ENCODE data around the gene MBNL2. TPM values are rescaled to one million over a fixed set of nuclear protein-coding genes. Genes with fewer than 3 reads are reported as not detected.

MBNL2 gene
- total and polyA plus RNA-seq, 2 experiments from 2014 or later, result 27.4 to 97.9 TPM

GRCh38 chr13:97379386-97379785 is 157.3 kb downstream of the MBNL2 start:
- DNase-seq (ENCODE audit: low spot score), result no peak

GRCh38 chr13:97380696-97381095 is 158.6 kb downstream of the MBNL2 start:
- no peaks in the 10 kb centered on the region for H3K9me2 ChIP-seq (replicated peaks; ENCODE audit: insufficient read depth)
- TF ChIP-seq EZH2 (IDR thresholded peaks at IDR 0.05; ENCODE audit: borderline replicate concordance) (no peak), EZH2phosphoT487 (IDR thresholded peaks at IDR 0.05; ENCODE audit: low read depth, severe bottlenecking, unreplicated experiment) (no peak)
- TF ChIP-seq, protein P1, sequence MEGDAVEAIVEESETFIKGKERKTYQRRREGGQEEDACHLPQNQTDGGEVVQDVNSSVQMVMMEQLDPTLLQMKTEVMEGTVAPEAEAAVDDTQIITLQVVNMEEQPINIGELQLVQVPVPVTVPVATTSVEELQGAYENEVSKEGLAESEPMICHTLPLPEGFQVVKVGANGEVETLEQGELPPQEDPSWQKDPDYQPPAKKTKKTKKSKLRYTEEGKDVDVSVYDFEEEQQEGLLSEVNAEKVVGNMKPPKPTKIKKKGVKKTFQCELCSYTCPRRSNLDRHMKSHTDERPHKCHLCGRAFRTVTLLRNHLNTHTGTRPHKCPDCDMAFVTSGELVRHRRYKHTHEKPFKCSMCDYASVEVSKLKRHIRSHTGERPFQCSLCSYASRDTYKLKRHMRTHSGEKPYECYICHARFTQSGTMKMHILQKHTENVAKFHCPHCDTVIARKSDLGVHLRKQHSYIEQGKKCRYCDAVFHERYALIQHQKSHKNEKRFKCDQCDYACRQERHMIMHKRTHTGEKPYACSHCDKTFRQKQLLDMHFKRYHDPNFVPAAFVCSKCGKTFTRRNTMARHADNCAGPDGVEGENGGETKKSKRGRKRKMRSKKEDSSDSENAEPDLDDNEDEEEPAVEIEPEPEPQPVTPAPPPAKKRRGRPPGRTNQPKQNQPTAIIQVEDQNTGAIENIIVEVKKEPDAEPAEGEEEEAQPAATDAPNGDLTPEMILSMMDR (IDR thresholded peaks at IDR 0.05; ENCODE audit: poor library complexity), result no peak
- no peaks in the 10 kb centered on the region for H4K20me1 ChIP-seq (ENCODE audit: insufficient read depth, poor library complexity, severe bottlenecking)
- H3K9me3 ChIP-seq (ENCODE audit: low read depth), result no peaks in the 10 kb centered on the region
- DNase-seq (ENCODE audit: low spot score), result no peak
- H3K36me3 ChIP-seq (replicated peaks; ENCODE audit: insufficient read depth, low read depth), result no peaks in the 10 kb centered on the region
- no peak overlapping the region for H2AFZ ChIP-seq
- H3K27me3 ChIP-seq, result no peaks in the 10 kb centered on the region
- 90% methylated on average over 6 of the region's 6 CpGs for WGBS (ENCODE audit: low lambda C conversion rate, missing lambda C conversion rate)
- no peak overlapping the region for H3K27ac ChIP-seq
- no peaks in the 10 kb centered on the region for H3K4me1 ChIP-seq (ENCODE audit: insufficient read depth)
- no peak overlapping the region for H3K4me3 ChIP-seq
- no peak overlapping the region for H3K4me2 ChIP-seq
- no peaks in the 10 kb centered on the region for H3K79me2 ChIP-seq

More at GRCh38 chr13:97379386-97379785, 157.3 kb downstream of the MBNL2 start:
- WGBS (ENCODE audit: low lambda C conversion rate, missing lambda C conversion rate), result 91% methylated on average over 4 of the region's 5 CpGs
- Histone ChIP-seq H4K20me1 (ENCODE audit: insufficient read depth, poor library complexity, severe bottlenecking) (no peaks in the 10 kb centered on the region), H3K4me1 (ENCODE audit: insufficient read depth) (no peaks in the 10 kb centered on the region), H3K36me3 (replicated peaks; ENCODE audit: insufficient read depth, low read depth) (no peaks in the 10 kb centered on the region), H3K9me3 (ENCODE audit: low read depth) (no peaks in the 10 kb centered on the region), H2AFZ (no peak overlapping the region), H3K4me3 (no peak overlapping the region), H3K79me2 (no peaks in the 10 kb centered on the region), H3K27me3 (no peaks in the 10 kb centered on the region), H3K9me2 (replicated peaks; ENCODE audit: insufficient read depth) (no peaks in the 10 kb centered on the region), H3K4me2 (no peak overlapping the region), H3K27ac (no peak overlapping the region)
- TF ChIP-seq EZH2phosphoT487 (IDR thresholded peaks at IDR 0.05; ENCODE audit: low read depth, severe bottlenecking, unreplicated experiment), result no peak
- TF ChIP-seq, protein P1 (IDR thresholded peaks at IDR 0.05; ENCODE audit: poor library complexity), result no peak
- TF ChIP-seq EZH2 (IDR thresholded peaks at IDR 0.05; ENCODE audit: borderline replicate concordance), result no peak

- Histone ChIP-seq H3K4me2 (no peak overlapping the region), H3K27ac (no peak overlapping the region), H4K20me1 (ENCODE audit: insufficient read depth, poor library complexity, severe bottlenecking) (no peaks in the 10 kb centered on the region), H3K27me3 (no peaks in the 10 kb centered on the region), H3K4me3 (no peak overlapping the region), H3K9me2 (replicated peaks; ENCODE audit: insufficient read depth) (no peaks in the 10 kb centered on the region), H3K36me3 (replicated peaks; ENCODE audit: insufficient read depth, low read depth) (no peaks in the 10 kb centered on the region), H3K79me2 (no peaks in the 10 kb centered on the region), H3K9me3 (ENCODE audit: low read depth) (no peaks in the 10 kb centered on the region), H2AFZ (no peak overlapping the region), H3K4me1 (ENCODE audit: insufficient read depth) (no peaks in the 10 kb centered on the region)
- 97% methylated on average over 1 of the region's 1 CpG for WGBS (ENCODE audit: low lambda C conversion rate, missing lambda C conversion rate)
- no peak for DNase-seq (ENCODE audit: low spot score)
- TF ChIP-seq EZH2phosphoT487 (IDR thresholded peaks at IDR 0.05; ENCODE audit: low read depth, severe bottlenecking, unreplicated experiment), result no peak
- TF ChIP-seq, protein P1 (IDR thresholded peaks at IDR 0.05; ENCODE audit: poor library complexity), result no peak
- no peak for TF ChIP-seq EZH2 (IDR thresholded peaks at IDR 0.05; ENCODE audit: borderline replicate concordance)
Observed at GRCh38 chr13:97381189-97381588, 159.1 kb downstream of the MBNL2 start.

DNA sequence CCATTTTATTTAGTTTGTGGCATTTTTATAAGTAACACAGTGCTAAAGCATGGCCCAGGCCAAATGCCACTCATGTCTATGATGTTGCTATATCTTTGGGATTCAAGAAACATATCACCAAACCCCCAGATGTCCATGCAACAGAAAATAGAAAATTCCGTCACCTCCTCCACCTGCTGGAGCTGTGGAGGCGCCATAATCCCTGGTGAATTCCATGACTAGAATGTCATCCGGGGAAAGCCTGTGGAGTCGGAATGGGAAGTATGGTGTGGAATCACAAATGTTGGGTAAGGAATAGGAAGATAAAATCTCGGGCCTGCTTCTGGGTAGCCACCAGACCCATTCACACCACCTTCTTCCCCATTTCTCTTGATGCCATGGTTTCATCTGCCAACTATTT is 160.1 kb downstream of the MBNL2 start:
- no peak for DNase-seq (ENCODE audit: low spot score)
- H4K20me1 ChIP-seq (ENCODE audit: insufficient read depth, poor library complexity, severe bottlenecking), result no peaks in the 10 kb centered on the region
- no peak overlapping the region for H2AFZ ChIP-seq
- H3K4me3 ChIP-seq, result no peak overlapping the region
- H3K36me3 ChIP-seq (replicated peaks; ENCODE audit: insufficient read depth, low read depth), result no peaks in the 10 kb centered on the region
- no peak for TF ChIP-seq EZH2phosphoT487 (IDR thresholded peaks at IDR 0.05; ENCODE audit: low read depth, severe bottlenecking, unreplicated experiment)
- TF ChIP-seq, protein P1 (IDR thresholded peaks at IDR 0.05; ENCODE audit: poor library complexity), result no peak
- TF ChIP-seq EZH2 (IDR thresholded peaks at IDR 0.05; ENCODE audit: borderline replicate concordance), result no peak
- no peak overlapping the region for H3K27ac ChIP-seq
- H3K9me3 ChIP-seq (ENCODE audit: low read depth), result no peaks in the 10 kb centered on the region
- no peaks in the 10 kb centered on the region for H3K79me2 ChIP-seq
- WGBS (ENCODE audit: low lambda C conversion rate, missing lambda C conversion rate), result 97% methylated on average over 5 of the region's 5 CpGs
- H3K27me3 ChIP-seq, result no peaks in the 10 kb centered on the region
- H3K4me2 ChIP-seq, result no peak overlapping the region
- H3K9me2 ChIP-seq (replicated peaks; ENCODE audit: insufficient read depth), result no peaks in the 10 kb centered on the region
- no peaks in the 10 kb centered on the region for H3K4me1 ChIP-seq (ENCODE audit: insufficient read depth)
